ENCODE results near the gene CDKL1. TPM values are rescaled to one million over a fixed set of nuclear protein-coding genes. Genes with fewer than 3 reads are reported as not detected.
A peak's percentile ranks its signal among the peaks of the same experiment; 100 is the strongest.

The CDKL1 gene
- total RNA-seq, 1 donor from 2014 or later, result 2.5 TPM

GRCh38 chr14:50380455-50380854 is 16.2 kb downstream of the CDKL1 start:
- DNase-seq (ENCODE audit: low spot score), result no peak

GRCh38 chr14:50379563-50379962 is 17.1 kb downstream of the CDKL1 start:
- no peaks in the 10 kb centered on the region for H3K36me3 Mint-ChIP-seq
- no peaks in the 10 kb centered on the region for H3K9me3 ChIP-seq (ENCODE audit: low read depth)
- no peak overlapping the region for H3K27ac Mint-ChIP-seq

More at GRCh38 chr14:50380455-50380854, 16.2 kb downstream of the CDKL1 start:
- H3K4me3 ChIP-seq, result no peak overlapping the region
- H2AFZ ChIP-seq (replicated peaks), result no peak overlapping the region
- H3K4me1 Mint-ChIP-seq, result peaks cover 3% of the 10 kb centered on the region
- no peaks in the 10 kb centered on the region for H4K20me1 ChIP-seq (ENCODE audit: low read depth)
- peaks cover 21% of the 10 kb centered on the region for H3F3A ChIP-seq (ENCODE audit: low read depth)
- TF ChIP-seq CTCF (IDR thresholded peaks at IDR 0.05), result no peak
- no peak for TF ChIP-seq EZH2 (IDR thresholded peaks at IDR 0.05)
- H3K27me3 Mint-ChIP-seq (ENCODE audit: insufficient read depth, low read depth), result no peaks in the 10 kb centered on the region
- H3K36me3 ChIP-seq, result no peaks in the 10 kb centered on the region
- no peak overlapping the region for H3K27ac Mint-ChIP-seq
- no peak overlapping the region for H3K27ac ChIP-seq
- H3K79me2 ChIP-seq (ENCODE audit: low read depth), result no peaks in the 10 kb centered on the region
- H3K9ac ChIP-seq, result no peak overlapping the region
- H3K4me3 Mint-ChIP-seq, result no peak overlapping the region
- H3K36me3 Mint-ChIP-seq, result no peaks in the 10 kb centered on the region
- H3K4me1 ChIP-seq, result peaks cover 20% of the 10 kb centered on the region
- H3K27me3 ChIP-seq, result no peaks in the 10 kb centered on the region
- H3K4me2 ChIP-seq, result no peak overlapping the region
- H3K9me3 Mint-ChIP-seq, result no peaks in the 10 kb centered on the region
- no peaks in the 10 kb centered on the region for H3K9me3 ChIP-seq (ENCODE audit: low read depth)

GRCh38 chr14:50377550-50378085 is 19.1 kb downstream of the CDKL1 start:
- Histone ChIP-seq H3K4me2 (peak overlapping the region; percentile 13), H3K36me3 (no peaks in the 10 kb centered on the region), H3F3A (ENCODE audit: low read depth) (peaks cover 15% of the 10 kb centered on the region), H3K27ac (no peak overlapping the region), H3K27me3 (no peaks in the 10 kb centered on the region), H3K4me3 (no peak overlapping the region), H3K9ac (no peak overlapping the region), H3K4me1 (peaks cover 15% of the 10 kb centered on the region), H2AFZ (replicated peaks) (peak overlapping the region; percentile 51), H3K79me2 (ENCODE audit: low read depth) (no peaks in the 10 kb centered on the region), H4K20me1 (ENCODE audit: low read depth) (no peaks in the 10 kb centered on the region), H3K9me3 (ENCODE audit: low read depth) (no peaks in the 10 kb centered on the region)
- Mint-ChIP-seq H3K36me3 (no peaks in the 10 kb centered on the region), H3K27me3 (ENCODE audit: insufficient read depth, low read depth) (no peaks in the 10 kb centered on the region), H3K9me3 (no peaks in the 10 kb centered on the region), H3K4me1 (no peaks in the 10 kb centered on the region), H3K4me3 (no peak overlapping the region), H3K27ac (no peak overlapping the region)
- DNase-seq (ENCODE audit: low spot score), result no peak
- TF ChIP-seq CTCF (IDR thresholded peaks at IDR 0.05) (no peak), EZH2phosphoT487 (IDR thresholded peaks at IDR 0.05) (no peak), EZH2 (IDR thresholded peaks at IDR 0.05) (no peak)

More at GRCh38 chr14:50379563-50379962, 17.1 kb downstream of the CDKL1 start:
- DNase-seq (ENCODE audit: low spot score), result no peak
- Histone ChIP-seq H3K79me2 (ENCODE audit: low read depth) (no peaks in the 10 kb centered on the region), H2AFZ (replicated peaks) (no peak overlapping the region), H3K4me2 (no peak overlapping the region), H3K4me1 (peaks cover 20% of the 10 kb centered on the region), H3K27ac (no peak overlapping the region), H3K36me3 (no peaks in the 10 kb centered on the region), H3K27me3 (no peaks in the 10 kb centered on the region), H3K4me3 (no peak overlapping the region), H3F3A (ENCODE audit: low read depth) (peaks cover 21% of the 10 kb centered on the region), H4K20me1 (ENCODE audit: low read depth) (no peaks in the 10 kb centered on the region), H3K9ac (no peak overlapping the region)
- TF ChIP-seq CTCF (IDR thresholded peaks at IDR 0.05), result no peak
- peaks cover 3% of the 10 kb centered on the region for H3K4me1 Mint-ChIP-seq
- H3K4me3 Mint-ChIP-seq, result no peak overlapping the region
- H3K27me3 Mint-ChIP-seq (ENCODE audit: insufficient read depth, low read depth), result no peaks in the 10 kb centered on the region
- no peaks in the 10 kb centered on the region for H3K9me3 Mint-ChIP-seq
